Progenitor cell of endocrine pancreas (in vitro differentiated cells): Measurements from ENCODE around the gene TBCEL. TPM values are rescaled to one million over a fixed set of nuclear protein-coding genes. Genes with fewer than 3 reads are reported as not detected.
"Not testable (repeated sequence)": the region's sequence is repeated elsewhere in the genome, so short reads cannot be mapped to it uniquely, and the experiment has no call there.

Source experiments
- DNase-seq: peaks from one replicate; pipeline ENCODE4 v3.0.0; 2021; ENCODE audit warnings: low spot score; ENCODE audit not compliant: unreplicated experiment
- H3K27ac Mint-ChIP-seq: 2 replicates; pipeline ENCODE4 v1.8.0; 2021; ENCODE audit warnings: mild to moderate bottlenecking, moderate library complexity, mixed read lengths
- H3K27me3 Mint-ChIP-seq: 2 replicates; pipeline ENCODE4 v1.8.0; 2021; ENCODE audit warnings: mixed read lengths
- H3K36me3 Mint-ChIP-seq: 2 replicates; pipeline ENCODE4 v1.8.0; 2022; ENCODE audit warnings: mixed read lengths; ENCODE audit not compliant: insufficient read depth
- H3K4me1 Mint-ChIP-seq: 2 replicates; pipeline ENCODE4 v1.8.0; 2021; ENCODE audit warnings: low read depth, mixed read lengths
- H3K4me3 Mint-ChIP-seq: 2 replicates; pipeline ENCODE4 v1.8.0; 2021; ENCODE audit warnings: low read depth, mild to moderate bottlenecking, moderate library complexity, mixed read lengths
- H3K9me3 Mint-ChIP-seq: 2 replicates; pipeline ENCODE4 v1.8.0; 2021; ENCODE audit warnings: low read depth, mixed read lengths
- total RNA-seq: library from RNA; stranded (reverse); gene quantifications from 2 replicates; pipeline ENCODE4 v1.2.1, GENCODE V29; 2021
- TF ChIP-seq, protein P1 (sequence below): fragments of 200-600 bp; sonication (generic); IDR thresholded peaks from one replicate; pipeline ENCODE4 v1.5.0; 2021; ENCODE audit warnings: antibody characterized with exemption, mild to moderate bottlenecking; ENCODE audit not compliant: unreplicated experiment

Gene TBCEL
- total RNA-seq, 1 donor from 2014 or later = 28.6 TPM

DNA sequence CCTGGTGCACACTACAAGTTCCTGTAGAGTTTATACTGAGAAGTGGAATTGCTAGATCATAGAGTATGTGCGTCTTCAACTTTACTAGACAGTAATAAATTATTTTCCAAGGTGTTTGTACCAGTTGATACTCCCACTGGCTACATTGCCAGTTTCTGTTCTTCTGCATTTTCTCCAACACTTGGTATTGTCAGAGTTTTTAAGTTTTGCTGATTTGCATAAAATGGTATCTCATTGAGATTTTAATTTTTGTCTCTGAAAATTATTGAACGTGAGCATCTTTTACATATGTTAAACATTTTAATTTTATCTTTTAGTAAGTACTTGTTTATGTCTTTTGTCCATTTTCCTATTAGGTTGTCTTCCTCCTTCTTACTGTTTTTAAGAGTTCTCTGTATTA, 7.3 kb downstream of the TBCEL start:
- TF ChIP-seq, protein P1, sequence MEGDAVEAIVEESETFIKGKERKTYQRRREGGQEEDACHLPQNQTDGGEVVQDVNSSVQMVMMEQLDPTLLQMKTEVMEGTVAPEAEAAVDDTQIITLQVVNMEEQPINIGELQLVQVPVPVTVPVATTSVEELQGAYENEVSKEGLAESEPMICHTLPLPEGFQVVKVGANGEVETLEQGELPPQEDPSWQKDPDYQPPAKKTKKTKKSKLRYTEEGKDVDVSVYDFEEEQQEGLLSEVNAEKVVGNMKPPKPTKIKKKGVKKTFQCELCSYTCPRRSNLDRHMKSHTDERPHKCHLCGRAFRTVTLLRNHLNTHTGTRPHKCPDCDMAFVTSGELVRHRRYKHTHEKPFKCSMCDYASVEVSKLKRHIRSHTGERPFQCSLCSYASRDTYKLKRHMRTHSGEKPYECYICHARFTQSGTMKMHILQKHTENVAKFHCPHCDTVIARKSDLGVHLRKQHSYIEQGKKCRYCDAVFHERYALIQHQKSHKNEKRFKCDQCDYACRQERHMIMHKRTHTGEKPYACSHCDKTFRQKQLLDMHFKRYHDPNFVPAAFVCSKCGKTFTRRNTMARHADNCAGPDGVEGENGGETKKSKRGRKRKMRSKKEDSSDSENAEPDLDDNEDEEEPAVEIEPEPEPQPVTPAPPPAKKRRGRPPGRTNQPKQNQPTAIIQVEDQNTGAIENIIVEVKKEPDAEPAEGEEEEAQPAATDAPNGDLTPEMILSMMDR = no peak
- Mint-ChIP-seq H3K36me3 (peaks cover 2% of the 10 kb centered on the region), H3K27ac (no peak overlapping the region), H3K4me3 (no peak overlapping the region), H3K4me1 (peaks cover 29% of the 10 kb centered on the region), H3K9me3 (no peaks in the 10 kb centered on the region), H3K27me3 (no peaks in the 10 kb centered on the region)
- DNase-seq = no peak

DNA sequence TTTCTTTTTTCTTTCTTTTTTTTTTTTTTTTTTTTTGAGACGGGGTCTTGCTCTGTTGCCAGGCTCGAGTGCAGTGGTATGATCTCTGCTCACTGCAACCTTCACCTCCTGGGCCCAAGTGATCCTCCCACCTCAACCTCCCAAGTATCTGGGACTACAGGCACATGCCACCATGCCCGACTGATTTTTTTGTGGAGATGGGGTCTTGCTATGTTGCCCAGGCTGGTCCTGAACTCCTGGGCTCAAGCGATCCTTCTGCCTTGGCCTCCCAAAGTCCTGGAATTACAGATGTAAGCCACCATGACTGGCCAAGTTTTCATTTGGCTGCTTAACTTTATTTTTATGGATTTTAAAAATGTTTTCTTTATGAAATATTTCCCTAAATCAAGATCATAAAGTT, 7.7 kb downstream of the TBCEL start:
- not testable (repeated sequence) for H3K4me3 Mint-ChIP-seq, H3K36me3 Mint-ChIP-seq, H3K9me3 Mint-ChIP-seq, H3K27ac Mint-ChIP-seq, DNase-seq, H3K27me3 Mint-ChIP-seq
- peaks cover 29% of the 10 kb centered on the region for H3K4me1 Mint-ChIP-seq

DNA sequence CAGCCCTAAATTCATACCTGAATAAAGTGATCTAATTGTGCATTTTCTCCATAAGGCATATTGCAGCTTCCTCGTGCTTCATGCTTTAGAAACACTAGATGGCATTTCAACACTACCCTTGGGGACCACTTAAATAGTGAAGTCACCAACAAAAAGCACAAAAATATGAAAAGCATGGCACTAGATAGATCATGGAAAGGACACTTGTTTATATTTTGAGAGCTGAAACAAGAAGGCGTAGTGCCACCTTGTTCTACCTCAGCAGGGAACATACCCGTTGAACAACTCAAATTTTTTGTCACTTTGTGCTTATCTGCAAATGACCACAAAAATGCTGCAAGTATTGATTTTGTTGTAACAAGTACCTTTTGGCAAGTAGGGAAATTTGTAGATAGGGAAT, 8.6 kb downstream of the TBCEL start:
- Mint-ChIP-seq H3K27ac (no peak overlapping the region), H3K27me3 (no peaks in the 10 kb centered on the region), H3K4me1 (peaks cover 29% of the 10 kb centered on the region), H3K4me3 (no peak overlapping the region), H3K9me3 (no peaks in the 10 kb centered on the region), H3K36me3 (peaks cover 1% of the 10 kb centered on the region)
- DNase-seq = no peak
- TF ChIP-seq, protein P1 = no peak

DNA sequence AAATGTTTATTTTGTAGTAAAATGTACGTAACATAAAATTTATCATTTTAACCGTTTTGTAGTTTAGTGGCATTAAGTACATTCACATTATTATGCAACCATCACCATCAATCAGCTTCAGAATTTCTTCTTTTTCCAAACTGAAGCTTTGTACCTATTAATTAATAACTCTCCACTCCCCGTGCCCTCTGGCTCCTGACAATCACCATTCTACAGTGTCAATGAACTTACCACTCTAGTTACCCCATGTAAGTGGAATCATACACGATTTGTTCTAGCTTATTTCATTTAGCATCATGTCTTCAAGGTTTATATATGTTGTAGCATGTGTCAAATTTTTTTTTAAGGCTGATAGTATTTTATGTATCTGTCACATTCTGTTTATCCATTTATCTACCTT, 9.7 kb downstream of the TBCEL start:
- no peak for DNase-seq
- Mint-ChIP-seq H3K36me3 (no peaks in the 10 kb centered on the region), H3K27ac (no peak overlapping the region)

DNA sequence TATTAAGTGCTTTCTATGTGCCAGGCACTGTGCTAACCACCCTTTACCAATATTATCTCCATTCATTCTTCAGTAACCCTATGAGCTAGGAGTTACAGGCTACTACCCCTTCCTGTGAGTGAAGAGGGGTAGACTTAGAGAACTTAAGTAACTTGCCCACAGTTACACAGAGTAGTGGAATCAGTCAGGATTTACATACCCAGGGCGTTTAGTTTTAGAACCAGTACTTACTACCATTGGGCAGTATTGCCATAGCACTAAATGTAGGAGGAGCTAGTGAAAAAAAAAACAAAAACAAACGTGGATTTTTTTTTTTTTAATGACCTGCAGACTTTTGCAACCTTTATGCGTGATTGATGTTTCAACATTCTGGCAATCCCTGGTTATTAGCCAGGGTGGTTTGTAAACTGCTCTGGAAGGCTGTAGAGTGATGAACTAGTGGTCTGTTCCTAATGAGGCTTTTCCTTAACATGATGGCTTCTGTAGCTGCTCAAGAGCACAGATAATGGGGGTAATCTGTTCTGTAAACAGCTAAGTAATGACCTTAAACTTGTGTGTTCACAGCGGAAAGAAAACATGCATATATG, 11.4 kb downstream of the TBCEL start:
- no peak overlapping the region for H3K27ac Mint-ChIP-seq
- H3K9me3 Mint-ChIP-seq = no peaks in the 10 kb centered on the region
- peaks cover 41% of the 10 kb centered on the region for H3K4me1 Mint-ChIP-seq
- H3K27me3 Mint-ChIP-seq = no peaks in the 10 kb centered on the region
- DNase-seq = no peak
- H3K4me3 Mint-ChIP-seq = no peak overlapping the region
- no peaks in the 10 kb centered on the region for H3K36me3 Mint-ChIP-seq
- TF ChIP-seq, protein P1 = no peak

More for the DNA sequence above, 9.7 kb downstream of the TBCEL start:
- peaks cover 34% of the 10 kb centered on the region for H3K4me1 Mint-ChIP-seq
- no peaks in the 10 kb centered on the region for H3K9me3 Mint-ChIP-seq
- no peaks in the 10 kb centered on the region for H3K27me3 Mint-ChIP-seq
- H3K4me3 Mint-ChIP-seq = no peak overlapping the region
- TF ChIP-seq, protein P1 = no peak

DNA sequence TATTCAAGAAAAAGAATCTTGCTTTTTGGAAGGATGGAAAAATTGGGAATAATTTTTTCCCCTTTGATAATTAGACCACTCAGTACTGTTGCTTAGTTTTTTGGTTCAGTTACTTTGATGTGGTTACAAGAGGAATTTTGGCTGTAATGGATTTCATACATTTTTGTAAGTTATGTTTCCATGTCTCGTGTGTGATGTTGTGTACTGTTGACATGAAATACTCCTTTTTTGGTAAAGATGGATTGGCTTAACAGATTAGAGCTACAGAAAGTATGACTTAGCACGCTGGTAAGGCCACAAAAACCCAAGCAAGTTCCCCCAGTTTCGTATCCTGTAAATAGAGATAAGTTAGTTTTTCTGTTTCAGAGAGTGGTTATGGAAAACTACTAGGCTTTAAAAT, 11.9 kb downstream of the TBCEL start:
- Mint-ChIP-seq H3K36me3 (no peaks in the 10 kb centered on the region), H3K9me3 (no peaks in the 10 kb centered on the region), H3K4me1 (peaks cover 41% of the 10 kb centered on the region), H3K27ac (no peak overlapping the region), H3K27me3 (no peaks in the 10 kb centered on the region), H3K4me3 (no peak overlapping the region)
- no peak for DNase-seq
- TF ChIP-seq, protein P1 = no peak
